Mesendoderm (in vitro differentiated cells): ENCODE data around the gene PIPOX.

Experiments used
- DNase-seq: peaks from one replicate; pipeline ENCODE4 v3.0.0; 2013
- H2AK5ac ChIP-seq: 2 replicates; pipeline ENCODE4 v1.6.1; 2013; ENCODE audit warnings: low read length, inconsistent platforms
- H2BK120ac ChIP-seq: 2 replicates; pipeline ENCODE4 v1.6.1; 2013; ENCODE audit warnings: low read depth, mild to moderate bottlenecking, low read length, moderate library complexity, mixed read lengths
- H2BK15ac ChIP-seq: replicated peaks from 2 replicates; pipeline ENCODE4 v1.6.1; 2013; ENCODE audit warnings: low read depth, mild to moderate bottlenecking, moderate library complexity
- H2BK5ac ChIP-seq: 2 replicates; pipeline ENCODE4 v1.6.1; 2013; ENCODE audit warnings: low read length, inconsistent platforms
- H3K18ac ChIP-seq: 2 replicates; pipeline ENCODE4 v1.6.1; 2013; ENCODE audit warnings: mild to moderate bottlenecking, low read length, mixed read lengths
- H3K23ac ChIP-seq: one replicate; pipeline ENCODE4 v1.6.1; 2013; ENCODE audit warnings: low read length
- H3K27ac ChIP-seq: 2 replicates; pipeline ENCODE4 v1.5.1; 2013; ENCODE audit warnings: low read depth, mild to moderate bottlenecking, inconsistent platforms, low read length, moderate library complexity
- H3K27me3 ChIP-seq: 2 replicates; pipeline ENCODE4 v1.6.1; 2013; ENCODE audit warnings: low read length, control low read depth, mild to moderate bottlenecking, inconsistent platforms; ENCODE audit not compliant: insufficient read depth, poor library complexity
- H3K36me3 ChIP-seq: 2 replicates; pipeline ENCODE4 v1.6.1; 2013; ENCODE audit warnings: low read length, inconsistent platforms; ENCODE audit not compliant: control insufficient read depth, insufficient read depth
- H3K4ac ChIP-seq: one replicate; pipeline ENCODE4 v1.6.1; 2013; ENCODE audit warnings: low read depth, mild to moderate bottlenecking, low read length, moderate library complexity
- H3K4me1 ChIP-seq: 2 replicates; pipeline ENCODE4 v1.6.1; 2013; ENCODE audit warnings: low read depth, low read length, inconsistent platforms; ENCODE audit not compliant: control insufficient read depth
- H3K4me2 ChIP-seq: 2 replicates; pipeline ENCODE4 v1.6.1; 2013; ENCODE audit warnings: low read length
- H3K4me3 ChIP-seq: 2 replicates; pipeline ENCODE4 v1.5.1; 2013; ENCODE audit warnings: mild to moderate bottlenecking, low read length
- H3K56ac ChIP-seq: one replicate; pipeline ENCODE4 v1.6.1; 2013; ENCODE audit warnings: low read length
- H3K79me1 ChIP-seq: 2 replicates; pipeline ENCODE4 v1.6.1; 2013; ENCODE audit warnings: low read length, inconsistent platforms
- H3K79me2 ChIP-seq: 2 replicates; pipeline ENCODE4 v1.6.1; 2013; ENCODE audit warnings: mild to moderate bottlenecking, low read length; ENCODE audit not compliant: control insufficient read depth, insufficient read depth
- H3K9ac ChIP-seq: 2 replicates; pipeline ENCODE4 v1.6.1; 2013; ENCODE audit warnings: low read length, inconsistent platforms
- H4K5ac ChIP-seq: one replicate; pipeline ENCODE4 v1.6.1; 2013; ENCODE audit warnings: low read length
- H4K8ac ChIP-seq: one replicate; pipeline ENCODE4 v1.6.1; 2013; ENCODE audit warnings: low read depth, mild to moderate bottlenecking, control low read depth, low read length, moderate library complexity
- WGBS: extraction: QIAGEN DNeasy Blood & Tissue Kit; methylation state at CpG from one replicate; pipeline ENCODE4 v1.1.7; 2013; ENCODE audit warnings: low lambda C conversion rate, missing lambda C conversion rate; ENCODE audit not compliant: insufficient coverage; ENCODE audit errors: extremely low coverage; 5-methylcytosine and 5-hydroxymethylcytosine counted together

The PIPOX gene

GRCh38 chr17:29045734-29046472, 3.0 kb downstream of the PIPOX start:
- no peak overlapping the region for H3K4me3 ChIP-seq
- H3K18ac ChIP-seq, result peak overlapping the region; percentile 56
- H3K56ac ChIP-seq, result peak overlapping the region; percentile 54
- H3K4ac ChIP-seq, result peak overlapping the region; percentile 62
- no peak overlapping the region for H2AK5ac ChIP-seq
- H2BK5ac ChIP-seq, result peak overlapping the region; percentile 9
- H3K4me2 ChIP-seq, result no peak overlapping the region
- no peak overlapping the region for H2BK120ac ChIP-seq
- no peaks in the 10 kb centered on the region for H3K27me3 ChIP-seq
- no peak overlapping the region for H4K5ac ChIP-seq
- no peak overlapping the region for H4K8ac ChIP-seq
- peak overlapping the region; percentile 14 for H2BK15ac ChIP-seq
- no peaks in the 10 kb centered on the region for H3K36me3 ChIP-seq
- WGBS, result no CpG with 5 or more reads among the region's 7 CpGs
- H3K4me1 ChIP-seq, result peaks cover 20% of the 10 kb centered on the region
- H3K23ac ChIP-seq, result no peak overlapping the region
- no peak for DNase-seq
- no peaks in the 10 kb centered on the region for H3K79me1 ChIP-seq
- H3K79me2 ChIP-seq, result no peaks in the 10 kb centered on the region
- no peak overlapping the region for H3K27ac ChIP-seq
- H3K9ac ChIP-seq, result no peak overlapping the region

DNA sequence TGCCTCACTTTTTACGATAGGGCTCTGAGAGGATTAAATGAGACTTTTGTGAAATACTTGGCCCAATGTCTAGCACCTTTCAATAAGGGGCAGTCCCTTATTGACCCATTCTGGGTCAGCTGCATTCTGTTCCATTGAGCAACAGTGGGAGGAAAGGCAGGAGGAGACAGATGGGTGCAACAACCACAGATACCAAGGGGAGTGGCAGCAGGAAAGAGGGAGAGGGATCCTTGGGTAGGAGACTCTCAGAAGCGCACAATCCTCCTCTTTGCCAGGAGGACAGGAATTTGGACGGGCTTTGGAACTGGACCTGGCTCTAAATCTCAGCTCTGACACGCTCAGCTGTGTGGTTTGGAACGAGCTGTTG, 3.5 kb downstream of the PIPOX start:
- H4K8ac ChIP-seq, result no peak overlapping the region
- no peak overlapping the region for H3K4me3 ChIP-seq
- no peaks in the 10 kb centered on the region for H3K36me3 ChIP-seq
- no peak overlapping the region for H4K5ac ChIP-seq
- peaks cover 18% of the 10 kb centered on the region for H3K4me1 ChIP-seq
- H3K18ac ChIP-seq, result no peak overlapping the region
- H3K4ac ChIP-seq, result no peak overlapping the region
- H2AK5ac ChIP-seq, result peak overlapping the region; percentile 48
- peak overlapping the region; percentile 54 for H3K56ac ChIP-seq
- no peaks in the 10 kb centered on the region for H3K79me2 ChIP-seq
- H3K27me3 ChIP-seq, result no peaks in the 10 kb centered on the region
- H2BK120ac ChIP-seq, result peak overlapping the region; percentile 3
- no peaks in the 10 kb centered on the region for H3K79me1 ChIP-seq
- no CpG with 5 or more reads among the region's 5 CpGs for WGBS
- H2BK5ac ChIP-seq, result peak overlapping the region; percentile 9
- H3K4me2 ChIP-seq, result no peak overlapping the region
- H3K27ac ChIP-seq, result no peak overlapping the region
- H3K9ac ChIP-seq, result peak overlapping the region; percentile 11
- peak; percentile 36 for DNase-seq
- H3K23ac ChIP-seq, result no peak overlapping the region
- peak overlapping the region; percentile 14 for H2BK15ac ChIP-seq

- H3K4me3 ChIP-seq, result no peak overlapping the region
- no peak overlapping the region for H3K4me2 ChIP-seq
- no peak overlapping the region for H4K5ac ChIP-seq
- H3K36me3 ChIP-seq, result no peaks in the 10 kb centered on the region
- H2BK5ac ChIP-seq, result no peak overlapping the region
- H2AK5ac ChIP-seq, result peak overlapping the region; percentile 54
- H3K27me3 ChIP-seq, result no peaks in the 10 kb centered on the region
- peak overlapping the region; percentile 63 for H3K56ac ChIP-seq
- no peak overlapping the region for H3K4ac ChIP-seq
- H2BK120ac ChIP-seq, result no peak overlapping the region
- H3K4me1 ChIP-seq, result peaks cover 6% of the 10 kb centered on the region
- WGBS, result no CpG with 5 or more reads among the region's 10 CpGs
- no peak overlapping the region for H4K8ac ChIP-seq
- no peak overlapping the region for H3K18ac ChIP-seq
- DNase-seq, result peak; percentile 59
- H3K27ac ChIP-seq, result no peak overlapping the region
- no peak overlapping the region for H3K9ac ChIP-seq
- H3K23ac ChIP-seq, result no peak overlapping the region
- no peaks in the 10 kb centered on the region for H3K79me2 ChIP-seq
- H3K79me1 ChIP-seq, result no peaks in the 10 kb centered on the region
- no peak overlapping the region for H2BK15ac ChIP-seq
These were observed 5.8 kb downstream of the PIPOX start for GRCh38 chr17:29048440-29049368.

DNA sequence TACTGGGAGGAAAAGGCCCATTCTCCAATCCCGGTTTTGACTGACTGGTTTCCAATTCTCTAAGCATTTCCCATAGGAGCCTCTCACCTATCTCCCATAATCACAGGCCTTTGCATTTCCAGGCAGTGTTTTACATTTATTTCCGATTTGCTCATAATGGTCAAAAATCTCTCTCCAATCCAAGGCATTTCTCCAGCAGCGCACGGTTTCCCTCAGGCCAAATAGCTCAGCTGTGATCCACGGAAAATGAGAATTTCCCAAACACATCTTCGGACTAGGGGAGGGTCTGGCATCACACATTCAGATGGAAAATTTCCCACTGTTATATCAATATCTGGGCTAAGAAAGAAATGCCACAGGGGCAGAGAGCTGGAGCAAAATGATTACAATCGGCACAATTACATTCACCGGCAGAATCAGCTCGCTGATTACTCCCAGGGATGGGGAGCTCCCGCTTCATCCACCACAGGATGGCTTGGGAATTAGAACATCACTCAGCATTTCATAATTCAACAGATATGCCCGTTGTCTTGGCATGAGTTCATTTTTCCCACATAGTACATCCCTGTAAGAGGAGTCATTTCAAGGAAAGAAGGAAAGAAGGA, 6.7 kb downstream of the PIPOX start:
- WGBS, result no CpG with 5 or more reads among the region's 11 CpGs
- Histone ChIP-seq H3K27ac (no peak overlapping the region), H3K9ac (no peak overlapping the region)

DNA sequence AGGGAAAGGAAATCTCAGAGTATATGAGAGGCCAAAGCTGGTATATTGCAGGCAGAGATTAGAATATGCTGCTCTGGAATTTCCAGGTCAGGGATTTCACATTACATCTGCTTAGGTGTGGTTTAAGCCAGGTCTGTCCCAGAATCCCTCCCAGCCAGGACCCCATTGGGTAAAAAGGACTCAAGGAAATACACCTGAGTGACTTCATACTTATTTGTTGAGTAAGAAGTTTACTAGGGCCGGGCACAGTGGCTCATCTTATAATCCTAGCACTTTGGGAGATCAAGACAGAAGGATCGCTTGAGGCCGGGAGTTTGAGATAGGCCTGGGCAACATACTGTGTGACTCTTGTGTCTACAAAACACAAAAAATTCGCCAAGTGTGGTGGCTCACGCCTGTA, 7.2 kb downstream of the PIPOX start:
- Histone ChIP-seq H2AK5ac (no peak overlapping the region), H4K8ac (no peak overlapping the region), H3K56ac (no peak overlapping the region), H3K4ac (no peak overlapping the region), H3K4me2 (no peak overlapping the region), H3K9ac (no peak overlapping the region), H3K79me2 (no peaks in the 10 kb centered on the region), H3K36me3 (no peaks in the 10 kb centered on the region), H3K23ac (no peak overlapping the region), H3K4me1 (peaks cover 5% of the 10 kb centered on the region), H3K27me3 (no peaks in the 10 kb centered on the region), H3K27ac (no peak overlapping the region), H2BK15ac (no peak overlapping the region), H2BK5ac (no peak overlapping the region), H3K79me1 (no peaks in the 10 kb centered on the region), H4K5ac (no peak overlapping the region), H3K18ac (no peak overlapping the region), H3K4me3 (no peak overlapping the region), H2BK120ac (no peak overlapping the region)
- WGBS, result no CpG with 5 or more reads among the region's 5 CpGs
- no peak for DNase-seq

More for the DNA sequence above, 6.7 kb downstream of the PIPOX start:
- H3K56ac ChIP-seq, result no peak overlapping the region
- H3K4me2 ChIP-seq, result no peak overlapping the region
- no peaks in the 10 kb centered on the region for H3K79me2 ChIP-seq
- H3K23ac ChIP-seq, result no peak overlapping the region
- H2BK15ac ChIP-seq, result no peak overlapping the region
- no peak for DNase-seq
- no peak overlapping the region for H4K5ac ChIP-seq
- H3K36me3 ChIP-seq, result no peaks in the 10 kb centered on the region
- no peak overlapping the region for H2BK120ac ChIP-seq
- H3K4ac ChIP-seq, result no peak overlapping the region
- H3K18ac ChIP-seq, result no peak overlapping the region
- peak overlapping the region; percentile 34 for H2AK5ac ChIP-seq
- H2BK5ac ChIP-seq, result no peak overlapping the region
- H3K4me3 ChIP-seq, result no peak overlapping the region
- peaks cover 5% of the 10 kb centered on the region for H3K4me1 ChIP-seq
- no peaks in the 10 kb centered on the region for H3K27me3 ChIP-seq
- no peaks in the 10 kb centered on the region for H3K79me1 ChIP-seq
- H4K8ac ChIP-seq, result no peak overlapping the region
